DOHH2 (cell line): ENCODE results near the gene TFIP11.

Experiments used
- H3F3A ChIP-seq: fragments of 200-600 bp; sonication (generic), shearing (Covaris generic); 2 replicates; pipeline ENCODE4 v1.6.0; 2016; ENCODE audit warnings: antibody characterized with exemption, mild to moderate bottlenecking; ENCODE audit not compliant: control insufficient read depth, insufficient read depth
- H3K27ac ChIP-seq: fragments of 200-600 bp; sonication (generic); 2 replicates; pipeline ENCODE4 v1.5.1; 2014; ENCODE audit warnings: low read depth, mild to moderate bottlenecking, low read length, moderate library complexity
- H3K27me3 ChIP-seq: fragments of 200-600 bp; sonication (generic); 2 replicates; pipeline ENCODE4 v1.6.1; 2014; ENCODE audit warnings: mild to moderate bottlenecking, low read length, mixed read lengths; ENCODE audit not compliant: control insufficient read depth
- H3K36me3 ChIP-seq: fragments of 200-600 bp; sonication (generic); 2 replicates; pipeline ENCODE4 v1.6.1; 2014; ENCODE audit warnings: mild to moderate bottlenecking, low read length, moderate library complexity, mixed read lengths; ENCODE audit not compliant: control insufficient read depth
- H3K4me1 ChIP-seq: fragments of 200-600 bp; sonication (generic); 2 replicates; pipeline ENCODE4 v1.6.1; 2014; ENCODE audit warnings: mild to moderate bottlenecking, low read length, mixed read lengths; ENCODE audit not compliant: control insufficient read depth
- H3K4me2 ChIP-seq: fragments of 200-600 bp; sonication (generic); 2 replicates; pipeline ENCODE4 v1.6.0; 2014; ENCODE audit warnings: mild to moderate bottlenecking, low read length, moderate library complexity
- H3K4me3 ChIP-seq: fragments of 200-600 bp; sonication (generic); 2 replicates; pipeline ENCODE4 v1.5.1; 2014; ENCODE audit warnings: mild to moderate bottlenecking, low read length, mixed read lengths
- H3K79me2 ChIP-seq: fragments of 200-600 bp; sonication (generic); 2 replicates; pipeline ENCODE4 v1.6.1; 2014; ENCODE audit warnings: mild to moderate bottlenecking, low read length, mixed read lengths; ENCODE audit not compliant: control insufficient read depth
- H3K9me2 ChIP-seq: fragments of 200-600 bp; sonication (generic); replicated peaks from 2 replicates; pipeline ENCODE4 v1.6.1; 2014; ENCODE audit warnings: mild to moderate bottlenecking, low read length, mixed read lengths; ENCODE audit not compliant: control insufficient read depth
- H3K9me3 ChIP-seq: fragments of 200-600 bp; sonication (generic); 2 replicates; pipeline ENCODE4 v1.6.1; 2014; ENCODE audit warnings: antibody characterized with exemption, low read length, mixed read lengths; ENCODE audit not compliant: control insufficient read depth, insufficient read depth
- H4K20me1 ChIP-seq: fragments of 200-600 bp; sonication (generic); 2 replicates; pipeline ENCODE4 v1.6.0; 2014; ENCODE audit warnings: low read depth, mild to moderate bottlenecking, antibody characterized with exemption, low read length, moderate library complexity; ENCODE audit not compliant: control insufficient read depth, insufficient read depth
- EZH2phosphoT487 ChIP-seq: fragments of 200-600 bp; sonication (generic); IDR thresholded peaks from 2 replicates; pipeline ENCODE4 v1.6.1; 2017; ENCODE audit warnings: borderline replicate concordance, mild to moderate bottlenecking, antibody characterized with exemption, low read length, moderate library complexity, mixed read lengths
- TF ChIP-seq, protein P1 (sequence below): fragments of 200-600 bp; sonication (generic); IDR thresholded peaks from one replicate; pipeline ENCODE4 v1.5.1; 2014; ENCODE audit warnings: antibody characterized with exemption, mild to moderate bottlenecking, low read depth, low read length; ENCODE audit not compliant: poor library complexity, severe bottlenecking

The TFIP11 gene

DNA sequence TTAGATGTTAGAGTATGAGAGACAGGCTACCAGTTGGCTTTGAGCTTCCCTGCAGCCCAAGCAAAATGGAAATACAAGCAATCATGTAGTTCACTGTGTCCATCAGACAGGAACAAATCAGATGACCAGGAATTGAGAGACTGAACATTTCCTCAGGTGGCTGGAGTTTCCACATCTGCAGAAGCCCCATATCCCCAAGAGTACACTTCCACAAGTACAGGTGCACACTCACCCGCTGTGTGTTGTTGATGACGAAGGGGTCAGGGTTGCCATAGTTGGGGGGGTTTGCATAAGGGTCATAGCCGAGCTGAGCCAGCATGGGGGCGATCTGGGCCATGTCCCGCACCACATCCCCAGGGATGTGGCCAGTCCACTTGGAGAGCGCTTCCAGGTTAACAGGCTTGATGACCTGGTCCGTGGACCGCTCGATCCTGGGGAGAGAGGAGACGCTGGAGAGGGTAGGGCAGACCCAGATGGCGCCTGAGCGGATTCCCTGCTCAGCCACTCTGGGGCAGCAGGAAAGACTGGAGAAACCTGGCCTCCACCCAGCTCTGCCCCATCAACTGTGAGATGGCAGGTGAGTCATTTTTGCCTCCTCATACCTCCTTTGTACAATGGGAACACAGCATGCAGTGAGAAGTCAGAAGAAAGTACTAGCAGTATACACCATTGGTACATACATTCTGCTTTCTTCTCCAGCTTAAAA, 23.9 kb upstream of the TFIP11 start:
- H3K27ac ChIP-seq = peak overlapping the region; percentile 99
- no peaks in the 10 kb centered on the region for H3K9me2 ChIP-seq
- H3K36me3 ChIP-seq = peaks cover 69% of the 10 kb centered on the region
- H3K79me2 ChIP-seq = peaks cover 66% of the 10 kb centered on the region
- peak overlapping the region; percentile 78 for H3K4me3 ChIP-seq
- H3K9me3 ChIP-seq = no peaks in the 10 kb centered on the region
- H4K20me1 ChIP-seq = no peaks in the 10 kb centered on the region
- H3K4me1 ChIP-seq = peaks cover 97% of the 10 kb centered on the region
- TF ChIP-seq, protein P1, sequence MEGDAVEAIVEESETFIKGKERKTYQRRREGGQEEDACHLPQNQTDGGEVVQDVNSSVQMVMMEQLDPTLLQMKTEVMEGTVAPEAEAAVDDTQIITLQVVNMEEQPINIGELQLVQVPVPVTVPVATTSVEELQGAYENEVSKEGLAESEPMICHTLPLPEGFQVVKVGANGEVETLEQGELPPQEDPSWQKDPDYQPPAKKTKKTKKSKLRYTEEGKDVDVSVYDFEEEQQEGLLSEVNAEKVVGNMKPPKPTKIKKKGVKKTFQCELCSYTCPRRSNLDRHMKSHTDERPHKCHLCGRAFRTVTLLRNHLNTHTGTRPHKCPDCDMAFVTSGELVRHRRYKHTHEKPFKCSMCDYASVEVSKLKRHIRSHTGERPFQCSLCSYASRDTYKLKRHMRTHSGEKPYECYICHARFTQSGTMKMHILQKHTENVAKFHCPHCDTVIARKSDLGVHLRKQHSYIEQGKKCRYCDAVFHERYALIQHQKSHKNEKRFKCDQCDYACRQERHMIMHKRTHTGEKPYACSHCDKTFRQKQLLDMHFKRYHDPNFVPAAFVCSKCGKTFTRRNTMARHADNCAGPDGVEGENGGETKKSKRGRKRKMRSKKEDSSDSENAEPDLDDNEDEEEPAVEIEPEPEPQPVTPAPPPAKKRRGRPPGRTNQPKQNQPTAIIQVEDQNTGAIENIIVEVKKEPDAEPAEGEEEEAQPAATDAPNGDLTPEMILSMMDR = peak; percentile 20
- TF ChIP-seq EZH2phosphoT487 = no peak
- peak overlapping the region; percentile 94 for H3K4me2 ChIP-seq
- H3F3A ChIP-seq = peaks cover 49% of the 10 kb centered on the region
- no peaks in the 10 kb centered on the region for H3K27me3 ChIP-seq

DNA sequence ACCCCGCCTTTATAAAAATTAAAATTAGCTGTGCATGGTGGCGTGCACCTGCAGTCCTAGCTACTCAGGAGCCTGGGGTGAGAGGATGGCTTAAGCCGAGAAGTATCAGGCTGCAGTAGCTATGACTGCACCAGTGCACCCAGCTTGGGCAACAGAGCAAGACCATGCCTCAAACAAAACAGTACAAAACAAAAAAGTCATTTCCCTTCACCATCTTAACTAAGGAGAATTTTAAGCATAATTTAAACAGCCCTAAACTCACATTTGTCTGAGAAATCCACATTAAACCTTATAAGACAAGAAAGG, 23.3 kb upstream of the TFIP11 start:
- H4K20me1 ChIP-seq = no peaks in the 10 kb centered on the region
- H3K27me3 ChIP-seq = no peaks in the 10 kb centered on the region
- H3K27ac ChIP-seq = peak overlapping the region; percentile 99
- peaks cover 49% of the 10 kb centered on the region for H3F3A ChIP-seq
- H3K36me3 ChIP-seq = peaks cover 68% of the 10 kb centered on the region
- peak overlapping the region; percentile 94 for H3K4me2 ChIP-seq
- no peaks in the 10 kb centered on the region for H3K9me3 ChIP-seq
- H3K4me3 ChIP-seq = peak overlapping the region; percentile 78
- TF ChIP-seq, protein P1 = no peak
- TF ChIP-seq EZH2phosphoT487 = no peak
- H3K4me1 ChIP-seq = peaks cover 98% of the 10 kb centered on the region
- H3K79me2 ChIP-seq = peaks cover 61% of the 10 kb centered on the region
- no peaks in the 10 kb centered on the region for H3K9me2 ChIP-seq

DNA sequence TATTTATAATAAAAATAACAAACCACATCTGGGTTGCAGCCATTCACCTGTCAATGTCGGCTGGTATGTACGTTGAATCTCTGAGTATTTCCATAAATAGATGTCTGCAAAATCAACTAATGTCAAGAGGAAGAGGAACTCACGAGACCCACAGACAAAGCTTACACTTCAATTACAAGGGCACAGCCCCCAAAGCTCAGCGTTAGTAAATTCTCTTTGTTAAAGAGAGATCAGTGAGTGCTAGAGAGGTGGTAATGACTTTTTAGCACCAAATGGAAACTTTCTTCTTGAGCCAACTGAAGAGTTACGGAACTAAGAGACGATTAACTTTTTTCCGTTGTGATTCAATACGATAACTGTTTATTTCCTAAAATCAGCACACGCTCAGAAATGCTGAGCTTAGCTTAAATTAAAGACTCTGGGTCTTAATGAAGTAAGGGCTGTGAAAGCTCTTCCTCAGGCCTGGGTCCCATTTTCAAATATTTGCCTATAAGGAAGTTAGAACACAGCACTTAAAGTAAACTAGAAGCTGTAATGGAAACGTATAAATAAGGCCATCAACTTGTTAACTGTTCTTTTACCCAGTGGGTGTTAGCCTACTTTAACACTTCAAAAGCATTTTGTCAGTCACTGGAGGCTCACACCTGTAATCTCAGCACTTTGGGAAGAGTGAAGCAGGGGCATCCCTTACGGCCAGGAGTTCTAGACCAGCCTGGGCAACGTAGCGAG, 22.8 kb upstream of the TFIP11 start:
- Histone ChIP-seq H3F3A (peaks cover 52% of the 10 kb centered on the region), H3K4me1 (peaks cover 98% of the 10 kb centered on the region), H4K20me1 (no peaks in the 10 kb centered on the region), H3K27me3 (no peaks in the 10 kb centered on the region), H3K79me2 (peaks cover 56% of the 10 kb centered on the region), H3K4me2 (peak overlapping the region; percentile 94), H3K9me2 (no peaks in the 10 kb centered on the region), H3K27ac (peak overlapping the region; percentile 99), H3K4me3 (peak overlapping the region; percentile 78), H3K36me3 (peaks cover 68% of the 10 kb centered on the region), H3K9me3 (no peaks in the 10 kb centered on the region)
- TF ChIP-seq EZH2phosphoT487 = no peak
- TF ChIP-seq, protein P1 = no peak
